RKO (cell line): ENCODE results near the gene GOLT1A.

Experiments used
- DNase-seq: peaks from one replicate; pipeline ENCODE4 v3.0.0-alpha.2; 2016; ENCODE audit warnings: low spot score

The GOLT1A gene

DNA sequence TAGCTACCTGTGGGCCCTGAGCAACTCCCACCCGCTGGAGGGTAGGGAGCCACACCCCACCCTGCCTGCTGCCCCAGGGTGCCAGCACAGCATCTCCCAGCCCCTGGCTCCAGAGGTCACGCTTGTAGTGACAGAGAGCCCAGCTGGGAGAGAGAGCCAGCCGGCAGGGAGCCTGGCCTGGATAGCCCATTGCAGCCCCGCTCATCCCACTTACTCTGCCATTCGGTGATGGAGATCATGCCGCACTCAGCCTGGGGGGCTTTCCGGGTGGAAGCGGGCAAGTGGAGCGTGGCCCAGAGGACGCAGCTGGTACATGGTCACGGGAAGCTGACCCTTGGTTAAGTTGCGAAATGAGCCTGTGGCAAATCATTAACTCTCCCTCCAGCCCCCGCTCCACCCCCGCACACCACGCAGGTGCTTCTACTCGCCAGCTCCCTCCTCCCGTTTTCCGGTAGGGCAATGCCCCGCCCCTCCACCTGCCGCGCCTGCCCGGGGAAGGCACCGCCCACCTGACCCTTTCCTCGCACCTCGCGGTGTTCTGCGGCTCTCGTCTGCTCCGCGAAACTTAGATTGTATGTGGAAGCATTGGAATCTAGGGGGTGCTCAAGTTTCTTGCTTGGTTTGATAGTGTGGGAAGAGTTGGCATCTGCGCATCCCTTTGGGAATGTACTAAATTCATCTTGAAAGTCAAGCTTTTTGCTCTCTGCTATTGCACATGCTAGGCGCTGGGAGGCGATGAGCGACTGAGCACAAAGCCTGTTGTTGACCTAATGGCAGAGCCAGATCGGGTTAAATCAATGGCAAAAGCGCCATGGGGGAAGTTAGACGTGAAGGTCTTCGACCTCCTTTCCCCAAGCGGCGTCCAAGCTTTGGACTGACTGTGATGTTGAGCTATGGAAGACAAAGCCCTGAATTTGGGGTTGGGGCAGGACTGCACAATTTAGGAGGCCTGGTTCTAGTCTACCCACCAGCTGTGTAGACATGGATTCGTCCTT lies at the start of gene GOLT1A:
Gene GOLT1A (minus strand): TSS at position 321 of the 995 bp plus-strand sequence. CDS start 82 bp downstream, at position 239.
- no peak for DNase-seq

DNA sequence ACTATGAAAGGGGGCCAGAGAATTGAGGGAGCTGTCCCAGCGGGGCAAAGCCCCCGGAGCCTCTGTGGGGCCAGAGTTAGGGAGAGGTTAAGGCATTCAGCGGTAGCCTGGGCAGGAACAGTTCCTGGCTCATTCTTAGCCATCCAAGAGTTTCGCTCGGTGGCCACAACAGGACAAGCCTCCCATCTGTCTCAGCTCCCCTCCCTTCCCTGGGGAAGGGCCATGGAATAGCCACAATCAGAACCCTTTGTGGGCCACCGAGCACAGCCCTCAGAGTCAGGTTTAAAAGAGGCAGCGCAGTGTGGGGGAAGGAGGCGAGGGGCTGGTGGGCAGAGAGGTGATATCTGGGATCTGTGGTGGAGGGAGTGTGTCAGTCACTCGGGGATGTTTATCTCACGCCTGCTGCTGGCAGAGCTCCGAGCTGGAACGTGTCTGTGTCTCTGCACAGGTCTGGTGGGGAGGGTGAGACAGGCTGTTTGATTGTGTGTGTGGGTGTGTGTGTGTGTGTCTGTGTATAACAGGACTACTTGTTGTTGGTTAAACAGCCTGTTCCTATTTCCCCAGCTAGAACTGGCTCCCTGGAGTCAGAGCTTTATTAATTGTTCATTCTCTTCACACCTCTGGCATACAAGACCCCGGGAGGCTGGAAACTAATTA lies 49.6 kb upstream of the GOLT1A start:
- DNase-seq, result no peak

GRCh38 chr1:204262506-204263253 lies 48.9 kb upstream of the GOLT1A start:
- no peak for DNase-seq

DNA sequence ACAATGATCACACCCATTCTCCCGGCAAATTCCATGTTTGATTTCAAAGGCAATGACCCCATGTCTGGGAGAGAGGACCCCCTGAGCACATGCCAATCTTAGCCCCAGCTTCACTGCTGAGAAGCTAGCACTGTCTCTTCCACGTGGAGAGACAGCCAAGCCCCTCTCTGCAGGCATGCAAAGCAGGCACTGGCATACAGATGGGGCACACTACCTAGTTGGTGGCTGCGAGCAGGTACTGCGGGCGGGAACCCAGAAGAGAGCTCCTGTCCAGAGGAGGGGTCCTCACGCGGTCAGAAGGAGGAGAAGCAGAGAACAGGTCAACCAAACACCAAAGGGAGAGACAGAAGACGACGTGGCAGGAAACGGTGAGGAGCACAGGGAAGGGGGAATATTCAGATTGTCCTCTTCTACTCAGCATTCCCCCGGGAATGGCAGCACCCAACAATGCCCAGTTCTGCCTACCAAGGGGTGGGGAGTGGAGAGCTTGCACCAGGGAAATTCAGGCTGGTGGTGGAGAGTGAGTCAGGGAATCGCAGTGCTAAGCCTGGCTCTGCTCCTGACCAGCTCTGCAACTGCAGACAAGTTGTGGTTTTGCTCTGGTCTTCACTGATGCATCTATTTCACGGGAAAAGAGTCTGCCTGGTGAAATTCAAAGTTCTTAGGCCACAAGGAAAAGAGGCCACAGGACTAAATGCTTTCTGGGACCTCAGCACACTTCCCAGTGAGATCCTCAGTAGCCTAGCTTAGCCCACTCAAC lies 48.1 kb upstream of the GOLT1A start:
- no peak for DNase-seq

GRCh38 chr1:204261266-204261665 lies 47.5 kb upstream of the GOLT1A start:
- no peak for DNase-seq

DNA sequence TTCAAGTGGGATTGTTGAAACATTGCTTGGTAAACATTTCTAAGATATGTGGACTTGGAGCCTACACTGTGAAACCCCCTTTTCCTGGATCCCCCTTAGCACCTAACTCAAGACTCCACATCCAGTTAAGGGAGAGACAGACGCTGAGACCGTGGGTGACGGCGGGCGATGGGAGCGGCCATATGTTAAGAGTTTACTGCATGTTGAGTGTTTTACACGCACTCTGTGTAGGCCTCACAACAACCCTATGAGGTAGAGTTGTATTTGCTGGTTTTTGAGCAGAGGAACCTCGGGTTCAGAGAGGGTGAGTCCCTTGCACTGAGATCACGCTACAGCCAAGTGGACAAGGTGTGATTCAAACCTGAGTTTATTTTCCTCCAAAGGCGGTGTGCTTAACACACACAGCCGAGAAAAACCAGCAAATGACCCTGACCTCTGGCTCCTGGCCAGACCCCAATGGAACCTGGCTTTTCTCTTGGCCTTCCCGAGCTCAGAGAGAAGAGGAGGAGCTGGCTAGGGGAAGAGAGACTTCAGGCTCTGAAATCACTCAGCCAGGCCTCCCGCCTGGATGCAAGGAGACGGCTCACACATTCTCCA lies 46.9 kb upstream of the GOLT1A start:
- no peak for DNase-seq

GRCh38 chr1:204259782-204260181 lies 46.0 kb upstream of the GOLT1A start:
- no peak for DNase-seq

GRCh38 chr1:204259196-204259595 lies 45.4 kb upstream of the GOLT1A start:
- DNase-seq, result no peak

DNA sequence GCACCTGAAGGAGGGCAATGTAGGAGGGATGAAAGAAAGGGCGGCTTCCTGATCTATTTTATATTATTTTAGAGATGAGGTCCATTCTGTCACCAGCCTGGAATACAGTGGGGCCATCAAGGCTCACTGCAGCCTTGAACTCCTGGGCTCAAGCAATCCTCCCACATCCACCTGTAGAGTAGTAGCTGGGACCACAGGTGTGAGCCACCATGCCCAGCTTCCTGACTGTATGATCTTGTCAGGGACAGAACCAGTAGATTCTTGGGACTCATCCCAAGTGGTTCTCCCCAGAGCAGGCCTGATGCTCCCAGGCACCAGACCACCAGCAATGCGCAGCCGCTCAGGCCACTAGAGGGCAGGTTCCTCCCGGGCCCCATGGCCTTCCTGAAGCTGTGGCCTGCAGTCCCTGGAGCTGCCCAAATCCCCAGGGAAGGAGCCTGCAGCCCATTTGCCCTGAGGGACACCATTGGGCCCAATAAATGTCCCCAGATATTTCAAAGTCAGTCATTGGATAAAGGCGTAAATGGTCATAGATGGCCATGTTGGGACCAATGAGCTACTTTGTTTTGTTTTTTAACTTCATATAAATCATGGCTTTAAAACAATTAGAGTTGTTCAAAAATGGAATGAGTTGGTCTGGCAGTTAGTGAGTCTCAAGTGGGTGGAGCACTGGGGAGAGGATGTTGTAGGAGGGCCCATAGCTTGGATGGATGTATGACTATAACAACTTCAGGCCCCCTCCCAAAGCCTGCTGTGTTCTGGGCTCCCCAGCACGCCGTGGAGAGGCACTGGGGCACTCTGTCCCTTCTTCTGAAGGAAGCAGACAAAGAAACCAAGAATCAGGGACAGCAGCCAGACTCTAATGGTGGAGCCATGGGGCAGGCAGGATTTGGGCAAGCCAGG lies 44.7 kb upstream of the GOLT1A start:
- peak; percentile 42 for DNase-seq

DNA sequence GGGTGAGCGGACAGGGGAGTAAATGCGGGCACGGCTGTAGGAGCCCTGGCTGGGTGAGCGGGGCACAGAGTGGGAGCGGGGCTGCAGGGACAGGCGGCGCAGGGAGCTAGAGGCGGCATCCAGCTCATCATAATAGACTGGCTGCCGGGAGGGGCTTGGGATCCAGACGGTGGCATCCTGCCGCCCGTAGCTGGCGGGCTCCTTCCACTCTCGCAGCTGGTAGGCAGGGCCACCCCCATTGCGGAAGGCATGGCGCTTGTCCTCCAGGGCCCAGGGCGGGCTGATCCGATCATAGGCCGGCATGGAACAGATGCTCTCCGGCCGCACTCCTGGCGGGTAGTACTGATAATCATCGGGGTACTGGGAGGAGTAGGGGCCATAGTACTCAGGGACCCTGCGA lies 43.7 kb upstream of the GOLT1A start:
- DNase-seq, result no peak

DNA sequence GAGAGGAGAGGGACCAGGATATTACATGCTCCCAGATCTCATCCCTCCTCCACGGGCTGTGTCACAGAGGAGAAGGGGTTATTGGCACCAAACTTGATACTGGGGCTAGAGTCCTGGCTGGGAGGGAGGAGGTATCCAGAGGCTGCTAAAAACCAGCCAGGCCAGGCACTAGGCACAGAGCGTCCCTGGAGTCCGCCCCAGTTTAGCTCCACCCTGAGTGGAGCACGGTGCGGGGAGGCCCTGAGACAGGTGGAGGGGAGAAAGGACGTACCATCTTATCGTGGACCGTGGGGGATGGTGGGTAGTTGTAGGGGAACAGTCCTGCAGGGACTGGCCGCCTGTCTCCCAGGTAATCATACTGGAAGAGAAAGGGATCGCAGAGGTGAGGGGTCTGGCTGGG lies 42.7 kb upstream of the GOLT1A start:
- DNase-seq, result no peak

DNA sequence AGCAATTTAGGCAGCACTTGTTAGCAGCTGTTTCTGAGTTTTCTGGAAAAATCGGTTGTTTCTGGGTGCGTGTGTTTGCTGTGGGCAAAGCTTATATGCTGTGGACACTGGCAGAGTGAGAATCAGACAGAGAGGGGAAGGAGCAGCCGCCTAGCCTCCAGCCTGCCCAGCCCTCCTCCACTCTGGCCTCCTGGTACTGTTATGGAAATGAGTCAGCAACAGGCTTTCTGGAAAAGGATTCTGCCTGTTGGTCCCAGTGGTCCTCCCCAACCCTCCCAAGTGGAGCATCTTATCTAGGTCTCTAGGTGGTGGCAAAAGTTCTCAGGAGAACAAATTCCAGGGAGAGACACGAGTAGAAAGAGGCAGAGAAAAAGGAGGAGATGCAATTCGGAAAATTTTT lies 42.2 kb upstream of the GOLT1A start:
- DNase-seq, result no peak

GRCh38 chr1:204255225-204255624 lies 41.4 kb upstream of the GOLT1A start:
- no peak for DNase-seq

- DNase-seq, result no peak
These were observed 40.4 kb upstream of the GOLT1A start for GRCh38 chr1:204254031-204254661.

DNA sequence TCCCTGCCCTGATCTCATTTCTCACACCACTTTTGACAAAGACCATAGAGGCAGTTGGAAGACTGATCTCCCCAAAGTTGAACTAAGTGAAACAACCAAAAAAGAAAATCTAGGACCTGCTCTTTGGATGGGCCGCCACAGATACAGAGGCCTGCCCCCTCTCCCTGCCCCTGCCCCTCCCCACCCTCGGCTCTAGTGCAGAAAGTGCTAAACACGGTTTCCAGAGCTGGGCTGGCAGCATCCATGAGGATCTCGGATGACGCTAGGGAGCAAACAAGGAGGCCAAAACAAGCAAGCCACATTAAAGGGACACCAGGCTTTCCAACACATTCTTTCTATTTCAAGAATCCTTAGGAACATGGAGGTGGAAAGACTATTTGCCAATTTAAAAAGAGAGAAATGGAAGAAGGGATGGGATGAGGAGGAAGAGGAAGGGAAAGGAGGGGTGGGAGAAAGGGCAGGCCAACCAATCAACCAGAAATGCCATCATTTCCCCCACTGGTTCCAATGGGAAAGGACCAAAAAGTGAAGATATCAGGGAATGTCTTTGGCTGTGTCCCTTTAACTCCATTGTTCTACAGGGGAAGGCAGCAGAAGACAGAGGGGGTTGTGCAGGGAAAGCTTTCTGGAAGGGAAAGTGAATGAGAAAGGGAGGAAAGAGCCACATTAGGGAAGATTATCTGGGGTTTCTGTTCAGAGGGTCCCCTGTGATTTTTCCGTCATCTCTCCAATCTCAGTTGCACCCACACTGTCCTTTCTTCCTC lies 38.3 kb upstream of the GOLT1A start:
- DNase-seq, result no peak

GRCh38 chr1:204251286-204251685 lies 37.5 kb upstream of the GOLT1A start:
- no peak for DNase-seq

- DNase-seq, result no peak
These were observed 36.7 kb upstream of the GOLT1A start for GRCh38 chr1:204250428-204251030.

DNA sequence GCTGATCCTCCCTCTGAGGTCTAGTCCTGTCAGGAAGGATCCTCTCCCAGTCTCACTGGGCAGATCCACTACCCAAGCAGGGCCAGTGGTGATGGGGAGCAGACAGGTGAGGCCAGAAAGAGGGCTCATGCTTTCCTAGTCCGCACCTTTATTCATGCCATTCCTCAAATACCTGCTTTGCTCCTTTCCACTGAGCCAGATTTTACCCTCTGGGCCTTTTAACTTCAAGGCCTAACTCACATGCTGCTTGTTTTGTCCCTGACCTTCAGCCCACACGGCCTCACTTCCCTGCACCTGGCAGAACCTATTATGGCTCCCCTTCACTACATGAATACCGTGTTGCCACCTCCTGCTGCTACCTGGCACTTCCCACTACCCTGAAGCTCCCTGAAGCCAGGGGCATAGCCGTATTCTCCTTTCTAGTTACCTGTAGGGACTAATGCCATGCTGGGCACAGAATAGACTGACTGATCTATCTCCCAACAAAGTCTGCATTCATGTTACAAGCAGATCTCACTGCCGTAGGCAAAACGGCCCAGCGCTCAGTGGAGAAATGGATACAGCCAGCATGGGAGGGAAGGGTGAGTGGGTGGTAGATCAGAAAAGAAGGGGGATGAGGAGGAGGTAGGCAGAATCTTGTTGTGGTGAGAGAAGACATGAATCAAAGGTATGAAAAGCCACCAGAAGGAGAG lies 36.1 kb upstream of the GOLT1A start:
- no peak for DNase-seq
